ENCODE results near the gene OSBPL10.
"Not testable (repeated sequence)": the region's sequence is repeated elsewhere in the genome, so short reads cannot be mapped to it uniquely, and the experiment has no call there.

Gene OSBPL10

GRCh38 chr3:31981206-31982181 is at the start of gene OSBPL10, which contains the start of gene ZNF860:
OSBPL10 (minus strand) TSS chr3:31981262; CDS start chr3:31981179, 83 bp downstream.
ZNF860 (plus strand) TSS chr3:31981750; CDS start chr3:31989080, 7,330 bp downstream.
- peak; percentile 88 for DNase-seq

- no peak for DNase-seq
These were observed 45.5 kb upstream of the OSBPL10 start for GRCh38 chr3:32026593-32026992.

DNA sequence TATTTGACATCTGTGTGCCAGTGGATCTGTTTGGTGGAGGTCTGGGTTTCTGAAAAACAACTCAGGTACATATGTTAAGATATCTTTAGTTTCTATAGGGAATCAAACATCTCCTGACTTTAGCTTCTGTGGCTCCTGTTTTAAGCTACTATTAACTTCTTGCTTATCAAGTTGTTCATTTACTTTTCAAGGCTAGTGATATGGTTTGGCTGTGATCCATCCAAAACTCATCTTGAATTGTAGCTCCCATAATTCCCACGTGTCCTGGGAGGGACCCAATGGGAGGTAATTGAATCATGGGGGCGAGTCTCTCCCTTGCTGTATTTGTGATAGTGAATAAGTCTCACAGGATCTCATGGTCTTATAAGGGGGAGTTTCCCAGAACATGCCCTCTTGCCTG is 41.9 kb upstream of the OSBPL10 start:
- no peak for DNase-seq

DNA sequence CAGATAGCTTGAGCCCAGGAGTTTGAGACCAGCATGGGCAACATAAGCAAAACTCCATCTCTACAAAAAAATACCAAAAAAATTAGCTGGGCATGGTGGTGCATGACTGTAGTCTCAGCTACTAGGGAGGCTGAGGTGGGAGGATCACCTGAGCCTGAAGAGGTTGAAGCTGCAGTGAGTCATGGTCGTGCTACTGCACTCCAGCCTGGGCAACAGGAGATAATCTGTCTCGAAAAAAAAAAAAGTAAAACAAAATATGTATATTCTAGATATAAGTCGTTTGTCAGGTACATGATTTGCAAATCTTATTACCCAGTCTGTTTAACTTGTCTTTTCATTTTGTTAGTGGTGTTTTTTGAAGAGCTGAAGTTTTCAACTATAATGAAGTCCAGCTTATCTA is 40.7 kb upstream of the OSBPL10 start:
- DNase-seq, result no peak

GRCh38 chr3:32021155-32021554 is 40.1 kb upstream of the OSBPL10 start:
- DNase-seq, result no peak

- DNase-seq, result peak; percentile 66
These were observed 37.9 kb upstream of the OSBPL10 start for GRCh38 chr3:32018757-32019564.

- no peak for DNase-seq
These were observed 36.2 kb upstream of the OSBPL10 start for GRCh38 chr3:32017286-32017685.

DNA sequence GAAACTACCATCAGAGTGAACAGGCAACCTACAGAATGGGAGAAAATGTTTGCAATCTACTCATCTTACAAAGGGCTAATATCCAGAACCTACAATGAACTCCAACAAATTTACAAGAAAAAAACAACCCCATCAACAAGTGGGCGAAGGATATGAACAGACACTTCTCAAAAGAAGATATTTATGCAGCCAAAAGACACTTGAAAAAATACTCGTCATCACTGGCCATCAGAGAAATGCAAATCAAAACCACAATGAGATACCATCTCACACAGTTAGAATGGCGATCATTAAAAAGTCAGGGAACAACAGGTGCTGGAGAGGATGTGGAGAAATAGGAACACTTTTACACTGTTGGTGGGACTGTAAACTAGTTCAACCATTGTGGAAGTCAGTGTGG is 34.6 kb upstream of the OSBPL10 start:
- not testable (repeated sequence) for DNase-seq

GRCh38 chr3:32010699-32011098 is 29.6 kb upstream of the OSBPL10 start:
- DNase-seq, result not testable (repeated sequence)

DNA sequence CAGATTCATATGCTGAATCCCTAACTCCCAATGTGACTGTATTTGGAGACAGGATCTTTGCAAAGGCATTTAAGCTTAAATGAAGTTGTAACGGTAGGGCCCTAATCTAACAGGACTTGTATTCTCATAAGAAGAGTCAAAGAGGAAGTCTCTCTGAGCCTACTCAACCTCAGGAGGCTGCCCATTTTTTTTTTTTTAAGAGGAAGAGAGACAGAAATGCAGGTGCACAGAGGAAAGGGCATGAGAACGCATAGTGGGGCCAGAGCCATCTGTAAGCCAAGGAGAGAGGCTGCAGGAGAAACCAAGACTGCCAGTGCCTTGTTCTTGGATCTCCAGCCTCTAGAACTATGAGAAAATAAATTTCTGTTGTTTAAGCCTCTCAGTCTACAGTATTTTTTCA is 28.9 kb upstream of the OSBPL10 start:
- no peak for DNase-seq

GRCh38 chr3:32009101-32009500 is 28.0 kb upstream of the OSBPL10 start:
- no peak for DNase-seq

GRCh38 chr3:32004113-32004765 is 23.2 kb upstream of the OSBPL10 start:
- DNase-seq, result no peak

DNA sequence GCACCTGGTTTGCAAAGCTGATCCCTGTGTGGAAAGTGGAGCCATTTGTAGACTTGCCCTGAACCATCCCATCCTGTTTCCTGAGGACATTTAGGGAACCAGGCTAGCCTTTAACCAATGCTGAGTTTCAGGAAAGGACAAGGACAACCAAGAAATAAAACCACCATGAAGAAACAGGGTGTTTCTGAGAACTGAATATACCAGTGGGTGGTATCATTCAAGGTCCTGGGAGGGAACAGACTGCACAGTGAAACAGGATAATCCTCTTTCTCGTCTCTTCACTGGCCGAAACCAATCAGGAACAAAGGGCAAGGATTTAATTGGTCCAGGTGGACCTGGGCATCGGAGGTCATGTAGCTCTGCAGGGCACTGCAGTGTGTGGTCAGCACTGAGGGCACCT is 22.3 kb upstream of the OSBPL10 start:
- no peak for DNase-seq

DNA sequence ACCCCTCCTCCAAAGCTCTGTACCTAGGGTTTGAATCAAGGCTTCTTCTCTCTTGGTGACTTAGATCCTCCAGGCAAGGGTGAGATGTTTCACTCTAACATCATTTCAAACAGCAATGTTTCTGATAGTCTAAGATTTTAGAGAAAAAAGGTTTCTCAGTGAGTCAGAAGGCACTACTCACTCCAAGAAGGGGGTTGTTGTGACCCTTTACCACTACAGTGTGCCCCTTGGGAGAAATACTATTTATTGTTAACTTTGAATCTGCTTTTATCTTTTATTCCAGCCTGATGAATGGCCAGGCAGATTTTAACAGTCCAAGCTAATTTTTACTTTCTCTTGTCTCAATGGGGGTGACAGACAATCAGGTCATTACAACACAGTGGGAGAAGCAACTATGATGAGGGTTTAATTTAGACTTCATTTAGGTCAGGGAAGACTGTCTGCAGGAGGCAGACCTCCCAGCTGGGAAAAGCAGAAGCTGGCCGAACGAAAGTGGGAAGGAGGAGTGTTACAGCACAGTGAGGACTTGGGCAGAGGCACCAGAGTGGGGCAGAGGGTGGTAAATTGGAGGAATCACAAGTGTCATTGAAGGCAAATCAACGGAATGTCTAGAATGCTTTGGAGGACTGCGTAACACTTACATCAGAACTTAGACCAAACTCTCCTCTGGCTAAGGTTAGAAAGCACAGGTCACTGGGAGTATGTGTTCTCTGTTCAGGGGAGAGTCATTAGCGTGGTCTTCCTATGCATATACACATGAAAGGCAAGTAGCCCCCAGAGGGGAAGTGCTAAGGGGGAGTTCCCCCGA is 21.7 kb upstream of the OSBPL10 start:
- DNase-seq, result no peak

DNA sequence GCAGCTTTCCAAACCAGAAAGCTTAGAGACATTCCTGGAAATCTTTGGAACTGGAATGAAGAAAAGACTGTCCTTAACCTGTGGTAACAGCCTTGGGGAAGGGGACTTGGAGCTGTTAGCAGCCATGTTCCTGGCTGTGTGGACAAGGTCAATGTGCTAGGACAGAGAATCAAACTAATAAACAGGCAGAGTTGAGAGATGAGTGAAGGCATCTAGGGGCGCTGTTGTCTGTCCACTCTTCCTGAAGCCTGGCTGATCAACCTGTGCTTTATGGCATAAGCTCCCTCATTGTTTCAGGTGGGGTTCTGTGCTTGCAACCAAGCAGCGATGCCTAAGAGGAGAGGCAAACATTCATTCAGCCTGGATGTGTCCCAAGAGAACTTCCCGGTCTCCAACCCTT is 19.8 kb upstream of the OSBPL10 start:
- no peak for DNase-seq

DNA sequence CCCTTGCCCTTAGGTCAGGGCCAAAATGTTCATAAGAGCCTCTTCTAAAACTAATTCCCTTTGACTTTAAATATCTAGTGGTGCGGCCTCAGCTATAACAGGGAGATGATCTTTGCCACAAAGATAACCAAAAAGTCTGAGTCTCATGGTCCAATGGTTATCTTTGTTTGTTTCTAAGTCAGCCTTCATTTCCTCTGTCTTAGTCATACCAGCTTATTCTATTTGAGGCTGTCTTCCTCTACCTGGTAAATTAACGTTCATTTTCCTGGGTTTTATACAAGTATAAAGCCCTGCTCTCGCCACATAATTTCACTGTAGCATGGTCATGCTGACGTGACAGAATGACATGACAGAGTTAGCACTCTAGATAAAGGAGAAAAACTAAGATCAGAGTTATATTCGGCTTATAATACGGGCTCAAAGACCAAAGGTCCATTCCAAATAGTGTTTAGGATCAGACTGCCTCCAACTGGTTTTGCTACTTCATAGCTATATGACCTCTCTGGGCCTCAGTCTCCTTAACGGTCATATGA is 18.9 kb upstream of the OSBPL10 start:
- DNase-seq, result no peak

DNA sequence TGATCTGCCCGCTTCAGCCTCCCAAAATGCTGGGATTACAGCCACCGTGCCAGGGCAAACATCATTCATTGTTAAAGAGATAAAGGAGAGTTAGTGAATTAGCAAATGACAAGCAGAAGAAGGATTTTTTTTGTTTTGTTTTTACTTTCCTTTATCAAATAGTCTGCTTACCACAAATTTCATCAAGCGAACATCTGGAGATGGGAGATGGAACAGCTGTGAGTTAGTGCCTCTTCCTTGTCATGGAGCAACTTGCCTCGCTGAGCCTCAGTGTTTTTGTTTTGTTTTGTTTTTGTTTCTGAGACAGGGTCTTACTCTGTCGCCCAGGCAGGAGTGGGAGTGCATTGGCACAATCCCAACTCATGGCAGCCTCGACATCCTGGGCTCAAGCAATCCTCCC is 16.4 kb upstream of the OSBPL10 start:
- DNase-seq, result no peak

GRCh38 chr3:31996195-31996594 is 15.1 kb upstream of the OSBPL10 start:
- DNase-seq, result no peak

DNA sequence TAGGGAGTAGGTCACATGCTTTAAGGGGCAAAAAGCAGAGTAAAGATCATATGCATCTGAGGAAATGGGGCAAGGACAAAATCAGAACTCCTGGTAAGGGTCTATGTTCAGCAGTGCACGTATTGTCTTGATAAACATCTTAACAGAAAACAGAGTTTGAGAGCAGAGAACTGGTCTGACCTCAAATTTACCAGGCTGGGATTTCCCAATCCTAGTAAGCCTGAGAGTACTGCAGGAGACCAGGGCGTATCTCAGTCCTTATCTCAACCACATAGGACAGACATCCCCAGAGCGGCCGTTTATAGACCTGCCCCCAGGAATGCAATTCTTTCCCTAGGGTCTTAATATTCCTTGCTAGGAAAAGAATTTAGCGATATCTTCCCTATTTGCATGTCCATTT is 14.0 kb upstream of the OSBPL10 start:
- DNase-seq, result not testable (repeated sequence)

- no peak for DNase-seq
These were observed 12.8 kb upstream of the OSBPL10 start for GRCh38 chr3:31993843-31994242.

- DNase-seq, result not testable (repeated sequence)
These were observed 11.9 kb upstream of the OSBPL10 start for GRCh38 chr3:31992995-31993394.

- no peak for DNase-seq
These were observed 7.2 kb upstream of the OSBPL10 start for GRCh38 chr3:31988271-31988670.
